GF-D8 (cell line): ENCODE data around the gene EXOC3L1.

ENCODE experiments used
- DNase-seq: peaks from one replicate; lab custom pipeline; 2025; lab: John Stamatoyannopoulos, UW

The EXOC3L1 gene

GRCh38 chr16:67163164-67163998, 26.6 kb downstream of the EXOC3L1 start:
- no peak for DNase-seq

GRCh38 chr16:67162506-67163163, 27.3 kb downstream of the EXOC3L1 start:
- DNase-seq, result no peak

DNA sequence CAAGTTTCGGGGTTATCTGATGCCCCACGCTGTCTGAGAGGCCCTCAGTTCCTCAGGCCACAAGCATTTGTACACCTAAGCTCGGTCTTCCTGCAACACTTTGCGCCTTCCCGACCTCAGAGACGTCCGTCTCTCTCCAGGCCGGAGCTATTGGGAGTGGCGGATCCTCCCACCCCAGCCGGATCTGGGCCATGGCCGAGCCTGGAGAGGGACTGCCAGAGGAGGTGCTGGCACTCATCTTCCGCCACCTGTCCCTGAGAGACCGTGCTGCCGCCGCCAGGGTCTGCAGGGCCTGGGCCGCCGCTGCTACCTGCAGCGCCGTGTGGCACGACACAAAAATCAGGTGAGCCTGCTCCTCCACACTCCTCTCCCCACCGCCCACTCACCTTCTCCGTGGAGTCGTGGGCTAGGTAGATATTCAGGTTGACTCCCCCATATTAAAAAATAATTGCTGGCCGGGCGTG, 28.3 kb downstream of the EXOC3L1 start:
- no peak for DNase-seq

DNA sequence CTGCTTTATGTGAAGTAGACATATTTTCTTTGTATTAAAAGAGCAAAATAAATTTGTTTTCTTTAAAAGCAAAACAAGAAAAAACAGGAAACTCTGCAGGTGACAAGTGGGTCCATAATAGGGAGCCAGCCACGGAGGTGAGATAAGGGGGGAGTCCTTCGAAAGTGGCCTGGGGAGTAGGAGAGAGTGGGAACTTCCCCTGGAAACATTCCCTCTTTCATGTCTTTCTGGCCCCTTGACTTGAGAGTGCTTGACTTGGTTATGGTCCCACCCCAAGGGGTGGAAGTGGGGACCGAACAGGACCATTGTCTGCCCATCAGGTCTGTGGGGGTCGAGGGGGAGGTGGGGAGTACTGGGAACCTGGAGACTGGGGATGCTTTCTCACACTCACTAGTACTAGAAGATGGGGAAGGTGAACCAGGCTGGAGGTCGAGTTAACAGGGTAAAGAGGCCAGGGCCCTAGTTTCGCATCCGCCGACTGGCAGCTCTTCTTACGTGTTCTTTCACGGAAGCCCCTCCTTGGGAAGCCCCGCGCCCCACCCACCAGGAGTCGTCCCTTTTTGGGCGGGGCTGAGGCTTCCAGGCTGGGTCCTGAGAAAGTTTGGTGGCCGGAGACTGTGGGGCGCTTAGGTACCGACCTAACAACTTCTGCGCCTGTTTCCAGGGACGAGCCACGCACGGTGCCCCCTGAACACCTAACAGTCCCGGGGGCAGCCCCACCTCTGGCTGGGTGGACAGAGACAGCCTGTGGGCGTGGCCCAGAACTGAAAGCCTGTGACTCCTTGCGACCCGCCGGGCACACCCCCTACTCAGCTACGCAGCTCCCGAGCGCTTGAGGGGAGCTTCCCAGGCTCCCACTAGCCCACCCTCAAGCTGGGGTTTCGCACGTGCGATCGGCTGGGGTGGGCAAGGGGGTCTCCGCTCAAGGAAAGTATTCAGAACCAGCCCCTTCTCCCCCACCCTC, 31.0 kb downstream of the EXOC3L1 start:
- DNase-seq, result no peak

- DNase-seq, result no peak
Observed at GRCh38 chr16:67157892-67158635, 31.9 kb downstream of the EXOC3L1 start.

- DNase-seq, result no peak
Observed at GRCh38 chr16:67157106-67157748, 32.7 kb downstream of the EXOC3L1 start.

GRCh38 chr16:67156143-67156844, 33.6 kb downstream of the EXOC3L1 start:
- DNase-seq, result no peak

- no peak for DNase-seq
Observed at GRCh38 chr16:67155295-67156142, 34.4 kb downstream of the EXOC3L1 start.

DNA sequence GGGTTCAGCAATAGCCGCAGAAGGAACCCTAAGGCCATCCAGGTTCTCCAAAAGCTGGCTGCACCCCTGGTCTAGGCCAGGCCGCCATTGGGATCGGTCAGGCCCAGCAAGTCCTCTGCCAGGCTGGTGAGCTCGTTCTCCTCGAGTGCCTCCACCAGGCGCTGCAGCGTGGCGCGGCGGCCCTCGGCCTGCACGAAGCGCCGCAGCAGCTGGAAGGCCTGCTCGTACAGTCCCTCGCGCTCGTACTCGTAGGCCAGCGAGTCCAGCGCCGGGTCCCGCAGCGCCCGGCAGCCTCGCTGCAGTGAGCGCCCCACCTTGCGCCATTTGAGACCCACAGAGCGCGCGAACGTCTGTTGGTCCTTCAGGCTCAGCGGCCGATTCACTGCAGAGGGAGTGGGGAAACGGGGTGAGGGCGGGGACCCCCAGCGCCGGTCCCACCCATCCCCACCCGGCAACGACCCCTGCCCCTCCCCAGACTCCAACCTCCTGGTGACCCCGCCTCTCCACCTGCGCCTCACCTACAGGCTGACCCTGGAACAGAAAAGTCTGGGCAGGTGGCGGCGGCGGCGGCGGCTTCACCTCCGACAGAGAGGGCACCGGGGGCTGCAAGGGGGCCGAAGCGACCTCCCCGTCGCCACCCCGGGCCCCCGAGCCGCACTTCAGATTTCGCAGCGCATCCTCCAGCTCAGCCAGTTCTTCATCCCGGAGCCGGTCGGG, 35.2 kb downstream of the EXOC3L1 start:
- no peak for DNase-seq

DNA sequence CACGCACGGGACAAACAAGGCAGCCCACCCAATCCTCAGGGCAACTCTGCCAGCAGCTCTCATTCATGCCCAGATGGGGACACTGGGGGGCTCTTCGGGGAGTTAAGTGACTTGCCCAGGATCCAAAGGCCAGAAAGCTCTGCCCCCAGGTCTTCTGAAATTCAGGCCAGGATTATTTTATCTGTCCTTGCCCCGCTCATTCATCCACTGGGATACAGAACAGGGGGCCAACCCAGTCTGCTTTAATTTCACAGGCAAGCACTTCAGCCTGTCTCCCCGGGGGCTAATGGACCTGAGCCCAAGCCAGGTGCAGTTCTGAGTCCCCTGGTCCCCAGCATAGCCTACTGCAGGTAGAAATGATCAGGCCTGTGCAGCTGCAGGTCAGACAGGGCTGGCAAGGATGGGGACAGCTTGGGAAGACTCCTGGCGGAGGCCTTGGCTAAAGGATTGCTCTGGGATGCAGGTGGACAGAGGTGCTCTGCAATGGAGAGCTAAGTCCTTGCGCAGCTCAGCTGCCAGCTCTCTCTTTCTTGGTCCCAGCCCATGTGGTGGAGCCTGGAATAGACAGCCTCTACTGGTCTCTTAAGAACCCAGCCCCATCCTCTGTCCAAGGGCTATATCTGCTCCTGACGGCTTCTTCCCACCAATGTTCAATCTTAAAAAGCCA, 38.4 kb downstream of the EXOC3L1 start:
- DNase-seq, result no peak

GRCh38 chr16:67150833-67151396, 39.0 kb downstream of the EXOC3L1 start, which contains the start of gene B3GNT9:
B3GNT9 (minus strand) TSS chr16:67150998; CDS start chr16:67150485, 513 bp downstream.
- DNase-seq, result no peak

DNA sequence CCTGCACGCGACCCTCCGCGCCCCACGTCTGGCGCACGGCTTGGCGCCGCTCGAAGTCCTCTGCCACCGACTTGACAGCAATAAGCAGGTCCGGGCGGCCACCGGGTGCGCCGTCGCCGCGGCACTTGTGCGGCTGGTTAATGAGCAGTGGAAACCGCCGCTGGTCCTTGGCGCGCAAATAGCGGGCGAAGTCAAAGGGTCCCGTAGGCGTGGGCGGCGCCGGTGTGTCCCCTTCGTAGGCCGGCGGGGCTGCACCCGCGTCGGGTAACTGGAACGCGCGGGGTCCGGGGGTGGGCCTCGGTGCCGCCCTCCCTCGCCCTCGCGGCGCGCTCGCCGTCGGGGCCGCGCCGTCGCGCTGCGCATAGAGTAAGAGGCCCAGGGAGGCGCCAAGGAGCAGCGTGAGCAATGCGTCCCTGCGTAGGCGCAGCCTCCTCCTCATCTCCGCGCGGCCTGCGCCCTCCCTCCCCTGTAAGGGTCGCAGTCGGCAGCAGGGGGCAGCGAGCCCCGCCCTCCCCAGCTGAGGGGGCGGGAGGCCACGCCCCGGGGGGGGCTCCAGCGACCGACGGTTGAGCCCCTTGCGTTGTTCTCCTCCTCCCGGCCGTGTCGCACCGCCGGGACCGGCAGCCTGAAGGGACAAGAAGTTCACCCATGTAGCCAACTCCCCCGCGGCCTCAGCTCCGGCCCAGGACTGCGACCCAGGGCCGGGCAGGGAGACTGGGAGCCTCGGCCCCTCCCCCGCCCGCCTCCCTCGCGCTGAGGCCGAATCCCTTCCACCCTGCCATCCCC, 39.7 kb downstream of the EXOC3L1 start:
- DNase-seq, result no peak

DNA sequence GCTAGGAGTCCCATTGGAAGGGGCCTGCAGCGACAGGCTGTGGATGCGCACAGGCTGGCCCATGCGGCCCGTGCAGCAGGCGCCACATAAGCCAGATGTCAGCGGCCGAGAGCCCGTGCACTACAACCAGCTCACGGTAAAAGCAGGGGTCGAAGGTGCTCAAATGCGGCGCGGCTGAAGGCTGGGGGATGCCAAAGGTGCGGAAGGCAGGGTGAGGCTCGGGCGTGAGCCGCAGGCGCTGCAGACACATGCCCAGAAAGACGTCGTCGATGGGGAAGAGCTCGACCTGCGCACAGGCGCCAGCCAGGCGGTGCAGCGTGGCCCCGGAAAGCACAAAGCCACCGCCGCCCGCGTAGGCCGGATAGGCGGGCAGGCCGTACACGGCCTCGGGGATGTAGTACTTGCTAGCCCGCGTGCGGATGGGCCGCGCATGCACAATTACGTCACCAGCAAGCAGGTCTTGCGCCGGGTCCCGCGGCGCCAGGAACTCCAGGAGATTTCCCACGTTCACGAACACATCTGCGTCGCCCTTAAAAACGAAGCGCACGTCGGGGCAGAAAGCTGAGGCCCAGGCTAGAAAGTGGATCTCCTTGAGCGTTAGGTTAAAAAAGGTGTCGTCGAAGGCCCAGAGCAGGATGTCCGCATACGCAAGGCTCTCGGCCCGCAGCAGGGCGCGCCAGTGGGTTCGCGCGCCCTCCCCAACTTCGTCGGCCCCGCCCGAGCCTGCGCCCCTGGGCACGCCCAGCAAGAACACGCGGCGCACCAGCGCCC, 40.5 kb downstream of the EXOC3L1 start:
- no peak for DNase-seq

DNA sequence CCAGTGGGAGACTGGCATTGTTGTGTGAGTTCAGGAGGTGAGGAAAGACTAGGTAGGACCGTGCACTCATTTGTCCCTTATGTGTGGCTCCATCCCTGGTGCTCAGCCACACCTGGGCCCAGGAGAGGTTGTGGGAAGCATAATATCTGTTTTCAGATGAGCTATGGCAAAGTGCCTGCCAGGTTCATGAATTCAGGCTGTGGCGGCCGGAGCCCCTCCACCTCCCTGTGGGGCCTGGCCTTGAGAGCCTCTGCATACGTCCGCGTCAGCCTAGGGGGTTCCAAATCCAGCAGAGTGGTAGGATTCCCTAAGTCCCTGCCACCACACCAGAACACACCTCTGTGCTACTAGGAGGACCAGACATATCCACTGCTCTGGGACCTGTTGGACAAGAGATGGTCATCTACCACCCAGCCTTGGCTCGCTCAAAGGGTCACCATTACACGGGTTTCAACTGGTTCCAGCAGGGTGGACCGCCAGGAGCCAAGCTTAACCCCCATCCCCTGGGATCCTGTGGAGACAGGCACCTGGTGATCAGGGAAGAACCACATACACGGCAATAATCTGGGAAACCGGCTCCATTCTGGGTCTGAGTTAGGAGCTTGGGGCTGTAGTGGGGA, 41.2 kb downstream of the EXOC3L1 start:
- no peak for DNase-seq

GRCh38 chr16:67148221-67148620, 41.7 kb downstream of the EXOC3L1 start:
- DNase-seq, result no peak
